ENCODE measurements around the gene NCF2.
A peak's percentile ranks its signal among the peaks of the same experiment; 100 is the strongest.

The NCF2 gene

GRCh38 chr1:183583466-183583865, 6.8 kb downstream of the NCF2 start:
- no peak for TF ChIP-seq POLR2A (IDR thresholded peaks at IDR 0.05; ENCODE audit: low read depth, low read length)
- FAIRE-seq (no peak), DNase-seq (ENCODE audit: insufficient read length, low spot score) (no peak)

DNA sequence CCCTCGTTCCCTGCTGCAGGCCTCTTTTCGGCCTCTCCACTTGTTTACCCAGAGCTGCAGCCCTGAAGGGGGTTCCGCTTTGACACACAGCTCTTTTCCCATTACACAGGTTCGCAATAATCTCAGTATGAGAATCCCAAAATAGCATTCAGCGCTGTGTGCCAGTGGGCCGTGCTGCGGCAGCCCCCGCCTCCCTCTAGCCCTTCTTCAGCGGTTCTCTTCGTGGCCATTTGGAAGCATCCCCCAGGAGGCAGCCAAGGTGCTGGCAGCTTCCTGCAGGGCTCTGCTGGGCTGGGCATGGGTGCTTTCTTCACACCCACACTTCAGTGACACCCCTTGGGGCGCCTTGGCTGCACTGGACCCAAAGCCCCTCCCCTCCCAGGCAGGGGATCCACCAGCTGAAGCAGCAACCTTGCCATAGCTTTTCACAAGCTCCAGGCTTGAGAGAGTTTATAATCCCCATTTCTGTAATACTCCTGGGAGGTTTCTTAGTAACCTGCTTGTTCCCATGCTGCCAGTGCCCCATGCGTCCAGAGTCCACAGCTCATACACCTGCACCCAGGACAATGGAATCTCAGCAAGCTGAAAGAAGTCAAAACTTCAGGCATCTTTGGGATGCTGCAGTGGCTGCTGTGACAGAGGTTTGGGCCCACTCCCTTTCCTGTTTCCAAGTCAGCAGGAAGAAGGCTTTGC, 8.1 kb downstream of the NCF2 start:
- FAIRE-seq: no peak
- TF ChIP-seq POLR2A (IDR thresholded peaks at IDR 0.05; ENCODE audit: low read depth, low read length): no peak
- DNase-seq (ENCODE audit: insufficient read length, low spot score): no peak

GRCh38 chr1:183580281-183580682, 10.0 kb downstream of the NCF2 start:
- no peak for TF ChIP-seq POLR2A (IDR thresholded peaks at IDR 0.05; ENCODE audit: low read depth, low read length)
- FAIRE-seq (no peak), DNase-seq (ENCODE audit: insufficient read length, low spot score) (no peak)

- DNase-seq (ENCODE audit: insufficient read length, low spot score) (no peak), FAIRE-seq (no peak)
- no peak for TF ChIP-seq POLR2A (IDR thresholded peaks at IDR 0.05; ENCODE audit: low read depth, low read length)
These were observed 11.4 kb downstream of the NCF2 start for GRCh38 chr1:183578856-183579255.

- FAIRE-seq: no peak
- DNase-seq (ENCODE audit: insufficient read length, low spot score): no peak
- no peak for TF ChIP-seq POLR2A (IDR thresholded peaks at IDR 0.05; ENCODE audit: low read depth, low read length)
These were observed 12.3 kb downstream of the NCF2 start for GRCh38 chr1:183577897-183578465.

DNA sequence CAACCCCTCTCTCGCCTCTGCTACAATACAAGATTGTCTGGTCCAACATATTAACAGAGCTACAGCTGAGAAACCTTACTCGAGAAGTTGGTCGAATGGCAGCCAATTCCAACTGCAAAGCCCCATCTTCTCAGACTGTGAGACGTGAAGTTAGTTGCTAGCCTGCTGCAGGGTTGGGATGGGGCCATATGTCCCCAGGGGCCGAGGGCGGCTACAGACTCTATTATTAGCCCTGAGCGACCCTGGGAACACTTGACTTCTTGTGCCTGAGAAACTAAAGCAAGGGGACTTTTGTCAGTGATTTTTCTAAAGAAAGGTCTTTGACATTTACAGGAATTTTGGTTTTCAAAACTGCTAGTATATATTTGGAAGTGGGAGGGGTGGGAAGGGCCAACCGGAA, 13.7 kb downstream of the NCF2 start:
- no peak for DNase-seq (ENCODE audit: insufficient read length, low spot score)
- FAIRE-seq: no peak
- TF ChIP-seq POLR2A (IDR thresholded peaks at IDR 0.05; ENCODE audit: low read depth, low read length): no peak

- TF ChIP-seq POLR2A (IDR thresholded peaks at IDR 0.05; ENCODE audit: low read depth, low read length): no peak
- no peak for DNase-seq (ENCODE audit: insufficient read length, low spot score)
- no peak for FAIRE-seq
These were observed 14.7 kb downstream of the NCF2 start for GRCh38 chr1:183575606-183576005.

DNA sequence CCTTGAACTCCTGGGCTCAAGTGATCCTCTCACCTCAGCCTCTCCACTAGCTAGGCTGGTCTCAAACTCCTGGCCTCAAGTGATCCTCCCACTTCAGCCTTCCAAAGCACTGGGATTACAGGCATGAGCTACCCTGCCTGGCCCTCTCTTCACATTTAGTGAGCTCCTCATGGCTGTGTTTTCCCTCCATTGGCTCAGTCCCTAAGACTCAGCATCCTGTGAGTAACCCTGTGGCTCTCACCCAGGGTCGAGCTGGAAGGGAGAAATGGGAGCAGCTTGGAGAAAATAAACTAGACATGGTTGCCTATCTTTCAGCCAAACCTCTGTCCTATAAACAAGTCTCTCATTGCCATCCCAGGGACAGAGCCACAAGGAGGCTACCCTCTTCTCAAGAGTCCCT, 17.5 kb downstream of the NCF2 start:
- no peak for FAIRE-seq
- no peak for DNase-seq (ENCODE audit: insufficient read length, low spot score)
- no peak for TF ChIP-seq POLR2A (IDR thresholded peaks at IDR 0.05; ENCODE audit: low read depth, low read length)

GRCh38 chr1:183571678-183572268, 18.5 kb downstream of the NCF2 start:
- no peak for TF ChIP-seq POLR2A (IDR thresholded peaks at IDR 0.05; ENCODE audit: low read depth, low read length)
- peak; percentile 37 for DNase-seq (ENCODE audit: insufficient read length, low spot score)
- FAIRE-seq: no peak

- no peak for TF ChIP-seq POLR2A (IDR thresholded peaks at IDR 0.05; ENCODE audit: low read depth, low read length)
- DNase-seq (ENCODE audit: insufficient read length, low spot score) (no peak), FAIRE-seq (no peak)
These were observed 19.8 kb downstream of the NCF2 start for GRCh38 chr1:183570451-183570850.

- DNase-seq (ENCODE audit: insufficient read length, low spot score) (no peak), FAIRE-seq (no peak)
- TF ChIP-seq POLR2A (IDR thresholded peaks at IDR 0.05; ENCODE audit: low read depth, low read length): no peak
These were observed 20.5 kb downstream of the NCF2 start for GRCh38 chr1:183569801-183570200.

DNA sequence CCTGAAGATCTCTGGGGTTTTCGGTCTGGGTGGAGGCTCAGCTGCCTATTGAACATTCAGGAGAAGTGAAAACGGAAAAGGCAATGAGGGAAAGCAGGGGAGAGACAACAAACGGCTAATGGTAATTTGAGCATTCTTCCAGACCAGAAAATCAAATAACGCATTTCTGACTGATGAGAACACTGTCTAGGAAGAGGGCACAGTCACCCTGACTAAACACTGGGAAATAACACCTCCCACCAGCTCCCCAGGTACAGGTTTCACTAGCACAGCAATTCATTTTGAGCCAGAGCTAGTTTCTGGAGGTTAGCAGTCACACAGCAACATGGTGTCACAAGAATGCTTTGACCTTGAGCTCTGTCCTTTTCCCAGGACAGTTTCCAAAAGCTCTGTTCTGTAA, 21.1 kb downstream of the NCF2 start:
- TF ChIP-seq POLR2A (IDR thresholded peaks at IDR 0.05; ENCODE audit: low read depth, low read length): no peak
- FAIRE-seq: no peak
- peak; percentile 35 for DNase-seq (ENCODE audit: insufficient read length, low spot score)

GRCh38 chr1:183568176-183569021, 21.9 kb downstream of the NCF2 start:
- no peak for FAIRE-seq
- no peak for TF ChIP-seq POLR2A (IDR thresholded peaks at IDR 0.05; ENCODE audit: low read depth, low read length)
- no peak for DNase-seq (ENCODE audit: insufficient read length, low spot score)

DNA sequence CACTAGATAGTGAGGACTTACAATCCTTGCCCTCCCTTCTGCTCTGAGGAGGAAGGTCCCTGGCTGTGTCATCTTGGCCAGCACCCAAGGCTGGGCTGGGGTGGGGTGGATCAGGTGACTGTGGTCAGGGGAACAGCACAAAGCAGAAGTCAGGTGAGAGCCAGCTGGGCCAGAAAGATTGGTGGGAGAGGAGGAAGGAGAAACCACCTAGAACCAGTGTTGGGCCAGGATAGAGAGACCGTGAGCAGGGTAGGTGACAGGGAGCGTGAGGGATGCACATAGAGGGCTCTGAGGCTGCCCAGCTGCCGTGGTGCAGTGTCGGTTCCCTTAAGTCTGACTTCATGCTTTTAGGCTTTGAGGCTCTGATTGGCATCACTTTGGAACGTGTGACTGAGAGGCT, 22.7 kb downstream of the NCF2 start:
- DNase-seq (ENCODE audit: insufficient read length, low spot score) (peak; percentile 42), FAIRE-seq (no peak)
- TF ChIP-seq POLR2A (IDR thresholded peaks at IDR 0.05; ENCODE audit: low read depth, low read length): no peak
